Measurements from ENCODE around the gene ATOH1. TPM values are rescaled to one million over a fixed set of nuclear protein-coding genes. Genes with fewer than 3 reads are reported as not detected.

Gene ATOH1
- total RNA-seq, 4 donors from 2014 or later, result under 0.01 TPM; not detected in 3

- DNase-seq, result no peak
- intact Hi-C loops (cut with DNase I; ENCODE audit: low total_unique reads), result no loop called here
- TF ChIP-seq CTCF (IDR thresholded peaks at IDR 0.05) (no peak), POLR2A (IDR thresholded peaks at IDR 0.05) (no peak)
- Histone ChIP-seq H3K27ac (no peak overlapping the region), H3K27me3 (no peaks in the 10 kb centered on the region), H3K4me1 (no peaks in the 10 kb centered on the region), H3K4me3 (no peak overlapping the region), H3K36me3 (no peaks in the 10 kb centered on the region), H3K9me3 (no peaks in the 10 kb centered on the region)
These were observed 15.5 kb upstream of the ATOH1 start for GRCh38 chr4:93813092-93813491.

- H3K4me1 ChIP-seq, result no peaks in the 10 kb centered on the region
- no peak overlapping the region for H3K4me3 ChIP-seq
- no peak for DNase-seq
- no peaks in the 10 kb centered on the region for H3K9me3 ChIP-seq
- TF ChIP-seq POLR2A (IDR thresholded peaks at IDR 0.05), result no peak
- no peak for TF ChIP-seq CTCF (IDR thresholded peaks at IDR 0.05)
- no peak overlapping the region for H3K27ac ChIP-seq
- intact Hi-C loops (cut with DNase I; ENCODE audit: low total_unique reads), result no loop called here
- no peaks in the 10 kb centered on the region for H3K27me3 ChIP-seq
- no peaks in the 10 kb centered on the region for H3K36me3 ChIP-seq
These were observed 14.4 kb upstream of the ATOH1 start for GRCh38 chr4:93814141-93814540.

DNA sequence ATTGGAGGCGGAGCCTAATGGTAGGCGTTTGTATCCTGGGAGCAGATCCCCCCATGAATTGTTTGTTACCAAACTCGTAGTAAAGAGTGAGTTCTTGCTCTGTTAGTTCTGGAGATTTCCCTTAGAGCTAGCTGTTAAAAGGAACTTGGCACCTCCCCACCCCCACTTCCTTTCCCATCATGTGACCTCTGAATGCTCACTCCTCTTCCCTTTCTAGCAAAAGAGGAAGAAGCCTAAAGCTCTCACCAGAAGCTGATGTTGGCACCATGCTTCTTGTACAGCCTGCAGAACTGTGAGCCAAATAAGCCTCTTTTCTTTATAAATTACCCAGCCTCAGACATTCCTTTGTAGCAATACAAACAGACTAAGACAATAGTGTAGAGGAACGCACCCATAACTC, 13.8 kb upstream of the ATOH1 start:
- H3K9me3 ChIP-seq, result no peaks in the 10 kb centered on the region
- intact Hi-C loops (cut with DNase I; ENCODE audit: low total_unique reads), result no loop called here
- DNase-seq, result no peak

GRCh38 chr4:93825551-93826216, 2.9 kb upstream of the ATOH1 start:
- no peak for DNase-seq
- intact Hi-C loops (cut with DNase I; ENCODE audit: low total_unique reads), result no loop called here
- Histone ChIP-seq H3K9me3 (no peaks in the 10 kb centered on the region), H3K4me3 (no peak overlapping the region), H3K36me3 (no peaks in the 10 kb centered on the region), H3K27me3 (peaks cover 0 to 47% of the 10 kb centered on the region in 2 donors), H3K4me1 (peaks cover 0 to 15% of the 10 kb centered on the region in 2 donors), H3K27ac (no peak overlapping the region)
- TF ChIP-seq POLR2A (IDR thresholded peaks at IDR 0.05) (no peak), CTCF (IDR thresholded peaks at IDR 0.05) (no peak)

More for the DNA sequence above, 13.8 kb upstream of the ATOH1 start:
- Histone ChIP-seq H3K4me3 (no peak overlapping the region), H3K27me3 (no peaks in the 10 kb centered on the region), H3K4me1 (no peaks in the 10 kb centered on the region), H3K36me3 (no peaks in the 10 kb centered on the region), H3K27ac (no peak overlapping the region)
- TF ChIP-seq POLR2A (IDR thresholded peaks at IDR 0.05), result no peak

- no peak for DNase-seq
- H3K27me3 ChIP-seq, result peaks cover 0 to 64% of the 10 kb centered on the region in 2 donors
- peaks cover 0 to 15% of the 10 kb centered on the region in 2 donors for H3K4me1 ChIP-seq
- intact Hi-C loops (cut with DNase I; ENCODE audit: low total_unique reads), result no loop called here
- TF ChIP-seq CTCF (IDR thresholded peaks at IDR 0.05) (no peak), POLR2A (IDR thresholded peaks at IDR 0.05) (no peak)
- H3K9me3 ChIP-seq, result no peaks in the 10 kb centered on the region
- no peak overlapping the region for H3K4me3 ChIP-seq
- no peaks in the 10 kb centered on the region for H3K36me3 ChIP-seq
- H3K27ac ChIP-seq, result no peak overlapping the region
These were observed 1.1 kb upstream of the ATOH1 start for GRCh38 chr4:93827272-93827947.

All from uterus (tissue), 4 donors.